Stimulated activated CD8-positive, alpha-beta memory T cell treated with anti-CD3 and anti-CD28 coated beads, Interleukin-15, amount 100 ng/mL, for 48 hours (primary cell): ENCODE results near the gene FRMD4A.

Experiments
- DNase-seq, 2 donors: peaks; one replicate each; pipeline ENCODE4 v3.0.0-alpha.2; 2020; ENCODE audit warnings: low read depth in 2 of 2

The FRMD4A gene

DNA sequence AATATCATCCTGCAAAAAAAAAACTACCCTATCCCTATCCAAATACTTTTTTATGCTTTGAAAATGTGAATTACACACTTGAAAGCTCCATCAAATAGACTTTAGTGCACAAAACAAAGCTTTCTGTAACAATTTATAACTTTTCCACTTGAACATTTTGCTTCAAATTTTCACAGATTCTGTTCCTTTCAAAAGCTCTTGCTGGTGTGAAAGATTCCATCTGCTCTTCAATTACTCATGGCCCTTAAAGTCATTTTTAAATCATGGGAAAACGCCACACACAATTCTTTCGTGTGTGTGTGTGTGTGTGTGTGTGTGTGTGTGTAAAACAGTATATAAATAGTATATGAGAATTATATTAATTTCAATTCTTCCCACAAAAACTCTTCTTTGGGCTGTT lies 576.4 kb downstream of the FRMD4A start:
- no peak for DNase-seq

DNA sequence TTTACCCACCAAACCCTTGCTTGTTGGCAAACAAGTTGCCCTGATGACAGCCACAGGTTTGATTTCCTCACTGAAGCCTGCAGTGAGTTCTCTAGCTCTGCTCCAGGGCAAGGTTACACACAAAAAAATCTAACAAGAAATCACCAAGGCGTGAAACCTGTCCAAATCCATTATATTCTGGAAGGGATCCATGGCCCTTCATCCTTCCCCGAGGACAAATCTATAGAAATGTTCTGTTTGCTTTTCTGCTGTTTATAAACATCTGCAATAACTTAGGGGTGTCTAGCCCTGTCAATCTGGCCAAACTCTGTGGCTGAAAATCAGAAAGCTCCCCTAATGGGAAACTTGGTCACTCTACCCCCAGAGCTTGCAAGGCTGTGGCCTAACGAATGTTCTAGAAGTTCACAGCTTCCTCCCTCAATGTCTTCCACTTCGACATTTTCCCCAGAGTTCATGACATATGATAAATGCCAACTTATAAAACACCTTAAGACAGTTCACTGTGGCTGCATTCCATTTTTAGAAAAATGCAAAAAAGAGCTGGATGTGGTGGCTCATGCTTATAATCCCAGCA lies 579.4 kb downstream of the FRMD4A start:
- no peak for DNase-seq

DNA sequence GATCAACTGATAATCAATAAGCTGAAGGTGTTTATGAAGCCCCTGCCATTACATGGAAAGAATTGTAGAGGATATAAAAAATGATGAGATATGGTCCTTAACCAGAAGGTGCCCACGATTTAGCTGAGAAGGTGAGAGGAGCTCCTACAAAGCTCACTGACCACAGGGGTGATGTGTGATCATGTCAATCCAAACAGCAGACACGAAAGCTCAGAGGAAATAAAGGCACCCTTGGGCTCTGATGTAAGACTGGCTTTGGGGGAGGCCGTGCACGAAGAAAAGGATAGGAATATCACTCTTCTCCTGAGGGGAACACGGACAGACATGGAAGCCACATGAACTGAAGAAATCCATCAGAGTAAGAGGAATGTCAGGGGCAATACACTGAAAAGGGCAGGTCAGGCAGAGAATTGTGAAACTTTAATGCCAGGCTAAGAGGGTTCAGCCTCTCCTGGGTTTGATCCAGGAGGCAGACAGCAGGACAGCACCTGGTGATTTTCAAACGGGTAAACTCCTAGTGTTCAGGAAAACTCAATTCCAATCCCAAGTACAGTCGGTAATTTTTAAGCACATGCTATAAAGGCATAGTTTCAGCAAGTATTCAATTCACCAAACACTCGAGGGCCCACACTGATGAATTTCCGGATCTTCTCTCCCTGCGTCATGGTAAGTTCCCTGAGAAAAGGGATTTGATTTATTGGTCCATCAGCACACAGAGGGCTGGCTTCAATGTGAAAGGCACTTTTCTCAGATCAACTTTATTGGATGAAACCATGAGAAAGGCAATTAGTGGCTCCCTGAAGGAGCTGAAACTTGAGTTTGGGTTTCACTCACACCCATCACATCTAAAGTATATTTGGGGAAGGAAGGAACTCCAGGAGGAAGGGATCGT lies 580.2 kb downstream of the FRMD4A start:
- no peak for DNase-seq

DNA sequence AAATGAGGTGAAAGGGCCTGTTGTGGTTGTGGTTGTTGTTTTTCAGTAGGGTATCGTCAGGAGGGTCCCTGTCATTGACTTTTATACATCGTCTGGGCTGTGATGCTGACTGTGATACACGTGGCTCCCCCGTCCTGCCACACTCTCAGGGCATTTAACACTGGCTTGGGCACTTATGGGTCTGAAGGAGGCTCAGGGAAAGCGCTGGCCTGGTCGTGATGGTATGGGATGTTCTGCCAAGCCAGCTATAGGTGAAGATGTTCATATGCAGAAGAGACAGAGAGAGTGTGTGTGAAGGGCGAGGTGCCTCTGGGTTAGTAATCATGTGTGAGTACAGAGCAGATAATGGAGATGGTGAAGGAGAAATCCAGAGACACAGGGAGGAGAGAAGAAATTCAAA lies 585.5 kb downstream of the FRMD4A start:
- DNase-seq = no peak

DNA sequence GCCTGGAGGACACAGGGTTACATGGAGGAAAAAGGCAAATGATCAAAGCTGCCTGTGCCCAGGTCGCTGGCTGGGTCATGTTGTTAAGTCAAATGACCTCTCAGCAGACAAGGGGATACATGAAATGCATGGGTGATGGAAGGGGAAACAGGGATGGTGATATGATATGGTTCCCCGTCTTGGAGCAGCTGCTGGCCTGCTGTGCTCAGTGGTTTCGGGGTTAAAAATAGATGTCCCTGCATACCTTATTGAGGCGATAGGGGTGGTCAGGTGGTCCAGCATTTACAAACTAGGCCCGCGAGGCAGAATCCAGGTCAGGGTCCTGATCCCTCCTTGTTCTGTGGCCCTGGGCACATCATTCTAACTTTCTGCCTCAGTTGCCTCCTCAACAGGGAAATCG lies 586.8 kb downstream of the FRMD4A start:
- no peak for DNase-seq

DNA sequence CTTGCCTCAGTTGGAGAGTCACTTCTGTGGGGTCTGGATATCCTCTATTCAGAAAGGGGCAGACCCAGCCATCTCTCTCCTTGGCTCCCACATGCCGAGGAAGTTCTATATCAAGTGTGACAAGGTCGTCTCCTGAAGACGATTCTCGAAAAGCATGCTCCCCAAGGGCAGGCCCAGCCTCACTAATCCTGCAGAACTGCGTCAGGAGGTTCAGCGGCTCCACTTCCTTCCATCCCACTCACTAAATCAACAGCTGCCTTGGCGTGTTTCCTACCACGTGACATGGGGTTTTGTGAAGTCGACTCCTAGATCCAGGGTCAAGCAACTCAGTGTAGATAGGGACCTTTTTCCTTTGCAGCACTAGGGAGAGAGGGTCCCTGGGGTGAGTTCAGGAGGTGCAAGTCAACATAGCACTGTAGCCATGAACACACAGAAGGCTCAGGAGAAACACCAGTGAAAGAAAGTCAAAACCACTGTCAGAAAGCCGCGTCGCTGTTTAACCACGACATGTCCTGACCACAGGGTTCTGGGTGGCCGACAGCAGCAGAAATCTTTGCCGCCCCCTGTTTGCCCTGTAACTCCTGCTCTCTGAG lies 587.5 kb downstream of the FRMD4A start:
- no peak for DNase-seq

DNA sequence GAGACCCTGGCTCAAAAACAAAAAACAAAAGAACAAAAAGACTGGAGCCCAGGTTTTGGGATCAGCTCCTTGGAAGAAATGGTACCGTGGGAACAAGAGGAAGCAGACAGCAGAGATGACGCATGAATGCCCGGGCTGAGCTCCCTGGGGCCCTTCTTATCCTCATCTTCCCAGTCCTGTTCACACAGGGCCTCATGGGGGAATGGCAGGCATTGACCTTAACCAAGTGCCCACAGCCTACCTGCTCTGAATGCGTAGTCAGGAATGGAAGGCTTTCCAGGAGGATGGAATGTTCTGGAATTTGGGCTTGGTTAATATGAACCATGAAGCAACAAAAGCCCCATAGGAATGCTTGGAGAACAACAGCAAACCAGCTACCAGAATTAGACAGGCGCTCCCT lies 589.3 kb downstream of the FRMD4A start:
- no peak for DNase-seq

DNA sequence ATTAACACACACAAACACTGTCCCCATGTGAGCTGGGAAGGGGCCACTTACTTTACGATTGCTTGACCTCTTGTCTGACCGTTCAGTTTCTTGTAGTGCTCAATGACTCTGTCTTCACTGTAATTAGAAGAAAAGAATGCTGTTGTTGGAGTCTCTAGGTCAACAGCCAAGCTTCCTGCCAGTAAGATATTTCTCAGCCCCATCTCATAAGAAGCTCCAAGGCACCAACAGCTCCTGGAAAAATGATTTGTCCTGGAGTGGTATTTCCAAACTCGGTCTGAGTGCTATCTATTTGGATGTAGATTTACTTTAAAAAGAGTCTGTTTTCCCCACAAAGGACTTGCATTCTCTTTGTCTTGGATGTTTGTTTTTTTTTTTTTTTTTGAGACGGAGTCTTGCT lies 590.3 kb downstream of the FRMD4A start:
- no peak for DNase-seq

DNA sequence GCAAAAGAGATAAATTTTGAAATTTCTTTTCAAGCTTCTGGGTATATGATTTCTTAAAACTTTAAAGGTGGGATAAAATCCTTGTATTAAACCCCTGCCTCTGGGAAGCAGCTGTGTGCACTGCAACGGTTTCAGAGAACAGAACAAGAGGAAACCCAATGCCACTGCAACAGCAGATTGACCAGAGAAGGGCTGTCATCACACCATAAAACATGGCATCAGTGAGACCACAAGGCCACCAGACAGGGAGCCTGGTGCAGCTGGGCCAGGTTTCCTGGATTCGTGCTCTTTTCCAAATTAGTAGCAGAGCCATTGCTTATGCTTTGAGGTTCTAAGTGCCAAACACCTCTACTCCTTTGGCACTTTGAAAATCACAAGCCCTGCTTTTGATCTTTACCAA lies 591.5 kb downstream of the FRMD4A start:
- no peak for DNase-seq

DNA sequence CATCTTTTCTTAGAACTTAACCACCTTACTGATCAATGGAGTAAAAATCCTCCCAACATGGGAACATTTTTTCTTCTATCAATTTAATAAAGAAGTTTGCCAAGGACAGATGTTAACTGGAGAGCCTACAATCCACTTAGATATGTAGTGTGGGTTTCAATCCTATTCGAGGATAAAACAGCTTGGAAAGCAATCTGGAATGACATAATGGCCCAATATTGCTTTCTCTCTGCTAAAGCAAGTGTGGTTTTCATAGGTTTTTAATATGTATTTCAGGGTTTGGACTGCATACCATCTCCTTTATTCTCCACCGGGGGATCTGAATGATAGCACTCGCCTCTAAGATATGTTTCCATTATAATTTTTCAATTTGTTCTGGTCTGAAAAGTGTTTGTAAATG lies 594.2 kb downstream of the FRMD4A start:
- no peak for DNase-seq

DNA sequence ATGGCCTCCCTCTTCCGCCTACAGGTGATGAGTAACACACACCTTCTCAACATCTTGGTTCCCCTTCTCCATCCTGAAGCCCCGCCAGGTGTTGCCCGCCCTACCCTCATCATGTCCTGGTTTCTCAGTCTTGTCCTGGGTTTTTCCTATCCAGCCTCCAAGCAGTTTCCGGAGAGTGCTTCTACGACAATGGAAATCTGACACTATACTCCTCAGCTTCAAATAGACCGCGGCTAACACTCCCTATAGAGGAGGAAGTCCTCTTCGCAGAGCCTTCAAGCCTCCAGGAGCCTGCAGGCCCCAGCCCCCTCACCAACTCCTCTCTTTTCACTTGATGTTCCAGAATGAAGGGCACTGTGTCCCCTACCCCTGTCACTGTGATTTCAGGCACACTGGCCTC lies 596.6 kb downstream of the FRMD4A start:
- DNase-seq = no peak

DNA sequence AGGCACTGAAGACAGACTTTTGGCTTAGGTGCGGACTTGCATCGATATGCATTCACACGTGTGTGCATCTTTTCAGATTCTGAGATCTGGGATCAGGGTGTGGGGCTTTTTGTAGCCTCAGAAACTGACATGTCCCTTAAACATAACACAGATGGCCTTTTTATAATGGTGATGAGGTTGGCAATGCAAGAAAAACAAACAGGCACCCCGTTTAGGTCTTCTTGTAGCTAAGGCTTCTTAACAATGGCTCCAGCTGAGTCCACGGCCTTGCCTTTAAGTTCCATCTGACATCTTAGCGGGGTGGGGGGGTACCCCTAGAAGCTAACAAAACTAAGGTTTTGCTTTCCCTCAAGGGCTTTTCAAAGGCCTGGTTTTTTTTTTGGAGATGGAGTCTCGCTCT lies 597.7 kb downstream of the FRMD4A start:
- DNase-seq = no peak

DNA sequence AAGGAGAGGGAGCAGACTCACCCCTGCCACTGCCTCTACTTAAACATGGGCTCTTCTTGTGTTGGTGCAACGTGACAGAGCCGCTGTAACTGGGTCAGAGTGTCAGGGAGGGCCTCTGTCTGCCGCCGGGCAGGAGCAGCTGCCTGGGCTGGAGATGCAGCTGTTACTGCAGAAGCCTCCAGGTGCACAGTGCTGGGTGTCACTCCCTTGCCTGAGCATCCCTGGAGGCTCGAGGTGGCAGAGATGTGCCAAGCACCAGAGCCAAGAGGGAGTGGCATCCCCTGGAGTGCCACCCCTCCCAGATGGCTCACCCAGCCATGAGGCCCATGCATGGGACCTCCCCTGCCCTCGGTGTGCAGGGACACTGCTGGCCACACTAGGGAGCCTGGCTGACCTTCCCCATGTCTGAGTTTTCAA lies 598.3 kb downstream of the FRMD4A start:
- no peak for DNase-seq

DNA sequence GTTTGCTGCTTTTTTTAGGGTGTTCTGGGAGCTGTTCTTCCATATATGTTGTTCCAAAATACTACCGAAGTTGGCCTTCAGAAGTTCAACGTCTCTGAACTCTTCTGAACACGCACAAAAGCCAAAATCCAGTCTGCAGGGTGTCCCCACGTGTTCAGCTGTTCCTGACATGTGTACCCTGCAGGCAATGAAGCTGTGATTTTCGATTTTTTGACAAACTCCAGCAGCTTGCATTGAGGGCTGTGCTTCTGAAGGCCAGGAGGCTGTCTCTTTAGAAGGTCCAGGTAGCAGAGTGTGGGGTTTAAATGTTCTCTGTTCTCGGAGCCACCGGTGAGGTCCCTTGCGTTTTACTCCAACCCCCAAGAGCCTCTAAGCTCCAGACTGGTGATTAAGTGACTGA lies 598.9 kb downstream of the FRMD4A start:
- DNase-seq = no peak

DNA sequence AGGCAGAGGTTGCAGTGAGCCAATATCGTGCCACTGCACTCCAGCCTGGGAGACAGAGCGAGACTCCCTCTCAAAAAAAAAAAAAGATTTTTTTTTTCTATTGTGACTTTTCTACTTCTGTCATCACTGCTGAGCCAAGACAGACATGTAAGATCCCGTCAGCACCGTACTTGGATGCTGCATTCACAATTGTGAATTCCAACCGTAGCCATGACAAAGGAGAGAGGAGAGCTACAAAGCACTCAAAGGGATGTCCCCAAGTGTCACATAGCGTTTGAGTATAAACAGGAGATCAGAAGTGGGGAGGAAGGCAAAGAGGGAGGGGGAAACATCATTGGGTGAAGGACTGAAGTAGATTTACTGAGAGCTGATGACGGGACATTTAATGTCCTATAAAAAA lies 599.8 kb downstream of the FRMD4A start:
- DNase-seq = no peak

DNA sequence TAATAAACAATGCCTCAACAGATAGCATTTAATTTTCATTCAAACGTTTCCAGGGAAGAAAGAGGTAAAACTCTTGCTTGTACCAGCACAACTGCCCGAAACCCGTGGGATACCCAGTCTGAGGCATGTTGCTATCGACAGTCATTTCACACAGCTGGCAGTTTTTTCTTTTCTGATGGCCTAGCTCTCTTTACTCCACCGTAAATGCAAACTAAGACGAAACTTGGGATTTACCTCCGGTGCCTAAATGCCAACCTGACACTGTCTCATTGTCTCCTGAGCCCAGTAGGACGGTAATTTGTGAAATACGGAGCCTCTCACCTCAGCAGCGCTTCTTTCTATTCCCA lies 600.4 kb downstream of the FRMD4A start:
- no peak for DNase-seq

DNA sequence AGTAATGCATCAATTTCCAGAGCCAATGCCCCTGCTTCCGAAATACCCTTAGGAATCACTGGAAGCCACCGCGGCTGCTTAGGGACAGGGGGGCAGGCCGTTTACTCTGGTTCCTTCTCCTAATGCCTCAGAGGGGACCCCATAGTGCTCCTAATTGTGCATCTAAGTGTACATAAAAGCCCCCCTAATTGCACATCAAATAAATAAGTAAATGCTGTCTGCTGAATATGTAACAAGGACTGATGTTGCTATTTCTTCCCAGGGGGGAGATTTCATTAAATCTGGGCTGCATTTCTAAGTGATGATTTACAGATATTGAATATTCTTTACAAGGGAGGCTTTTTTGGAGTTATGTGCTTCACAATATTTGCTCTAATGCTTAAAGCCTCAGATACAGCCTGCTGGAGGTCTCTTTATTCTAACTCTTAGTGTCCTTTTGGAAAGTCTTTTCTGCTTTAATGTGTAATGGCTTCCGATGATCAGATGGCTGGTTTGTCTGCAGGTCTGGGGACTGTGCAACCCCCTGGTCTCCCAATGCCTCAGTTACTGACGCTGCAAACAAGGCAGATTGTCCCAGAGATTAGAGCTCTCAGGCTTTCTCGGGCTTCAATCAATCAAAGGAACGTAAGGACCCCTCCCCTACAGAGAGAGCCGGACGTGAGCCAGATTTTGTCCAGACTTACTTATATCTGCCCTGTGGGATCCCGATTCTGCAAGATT lies 601.0 kb downstream of the FRMD4A start:
- no peak for DNase-seq

DNA sequence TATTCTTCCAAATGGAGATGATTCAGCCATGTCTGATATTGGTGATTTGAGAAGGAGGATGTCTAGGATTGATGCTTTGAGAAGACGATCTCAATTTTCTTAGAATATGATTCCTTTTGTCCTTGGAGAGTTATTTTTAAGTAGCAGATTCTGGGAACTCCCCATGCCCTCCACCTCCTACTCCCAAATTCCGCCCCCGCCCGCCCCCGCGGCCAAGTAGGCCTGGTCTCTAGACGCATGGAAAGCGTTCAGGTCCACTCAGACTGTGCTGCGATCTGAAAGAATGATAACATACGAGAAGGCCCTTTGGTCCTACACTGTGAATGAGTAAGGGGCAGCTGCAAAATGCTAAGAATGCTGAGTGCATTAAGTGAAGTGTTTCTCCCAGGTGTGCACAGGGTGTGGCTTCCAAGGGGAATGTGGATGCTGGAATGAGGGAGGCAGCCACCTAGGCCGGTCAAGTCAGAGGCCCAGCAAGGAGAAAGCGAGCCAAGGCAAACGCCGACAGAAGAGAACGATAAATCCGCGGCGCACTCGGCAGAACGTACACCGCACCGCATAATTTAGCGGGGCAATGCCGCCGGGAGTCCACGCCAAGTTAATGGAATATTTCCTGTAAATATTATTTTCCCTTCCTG lies 601.7 kb downstream of the FRMD4A start:
- DNase-seq = no peak

DNA sequence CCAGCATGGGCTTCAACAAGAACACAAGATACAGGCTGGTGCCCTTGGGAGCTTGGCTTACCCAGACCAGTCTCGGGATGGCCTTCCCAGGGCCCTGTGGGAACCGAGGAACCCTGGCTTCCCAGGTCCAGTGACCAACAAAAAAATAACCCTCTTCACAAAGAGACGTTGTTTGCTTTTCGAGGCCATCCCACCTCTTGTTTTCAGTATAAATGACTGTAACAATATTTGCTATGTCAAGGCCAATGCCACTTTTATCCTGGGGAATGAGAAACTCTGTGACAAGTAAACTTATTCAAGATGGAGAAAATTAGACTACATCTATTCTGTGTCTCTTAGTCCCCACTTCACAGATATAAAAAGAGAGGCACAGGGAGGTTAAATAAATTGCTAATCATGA lies 605.1 kb downstream of the FRMD4A start:
- DNase-seq = no peak

DNA sequence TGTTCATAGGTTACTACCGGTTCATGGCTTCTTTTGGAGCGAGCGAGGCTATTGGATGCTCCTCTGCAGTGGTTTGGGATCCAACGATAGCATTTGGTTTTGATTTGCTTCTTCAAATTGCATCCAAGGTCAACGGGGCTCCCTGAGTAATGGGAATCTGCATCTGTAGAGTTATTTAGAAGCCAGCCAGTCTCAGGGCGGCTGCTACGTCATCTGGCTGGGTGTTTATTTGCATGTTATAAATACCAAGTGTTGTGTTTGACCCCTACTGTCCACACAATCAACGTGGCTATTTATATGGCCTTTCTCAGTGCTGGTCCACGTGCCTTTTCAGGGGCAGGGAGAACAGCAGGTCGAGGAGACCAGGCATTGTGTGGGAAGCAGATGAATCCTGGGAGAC lies 606.2 kb downstream of the FRMD4A start:
- no peak for DNase-seq

DNA sequence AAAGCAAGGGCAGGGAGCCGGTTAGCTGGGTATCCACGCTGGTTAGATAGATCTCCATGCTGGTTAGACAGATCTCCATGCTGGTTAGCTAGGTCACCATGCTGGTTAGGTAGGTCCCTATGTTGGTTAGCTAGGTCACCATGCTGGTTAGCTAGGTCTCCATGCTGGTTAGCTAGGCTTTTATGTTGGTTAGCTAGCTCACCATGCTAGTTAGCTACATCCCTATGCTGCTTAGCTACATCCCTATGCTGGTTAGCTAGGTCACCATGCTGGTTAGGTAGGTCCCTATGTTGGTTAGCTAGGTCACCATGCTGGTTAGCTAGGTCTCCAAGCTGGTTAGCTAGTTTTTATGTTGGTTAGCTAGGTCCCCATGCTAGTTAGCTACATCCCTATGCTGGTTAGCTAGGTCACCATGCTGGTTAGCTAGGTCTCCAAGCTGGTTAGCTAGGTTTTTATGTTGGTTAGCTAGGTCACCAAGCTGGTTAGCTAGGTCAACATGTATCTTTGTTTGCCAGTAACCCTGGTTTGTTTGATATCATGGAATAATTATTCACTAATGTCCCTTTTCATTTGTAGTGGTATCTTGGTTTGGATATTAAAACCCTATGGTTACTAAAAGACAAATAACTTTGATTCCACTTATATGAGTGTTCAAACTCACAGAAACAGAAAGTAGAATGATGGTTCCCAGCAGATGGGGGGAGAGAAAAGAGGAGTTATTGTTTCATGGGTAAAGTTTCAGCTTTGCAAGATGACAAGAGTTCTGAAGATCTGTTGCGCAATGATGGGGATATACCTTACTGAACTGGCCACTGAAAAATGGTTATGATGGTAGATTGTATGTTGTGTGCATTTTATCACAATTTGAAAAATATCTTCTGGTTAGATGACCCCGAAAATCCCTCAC lies 607.7 kb downstream of the FRMD4A start:
- DNase-seq = no peak
